Neural cell (in vitro differentiated cells): Measurements from ENCODE around the gene SGCD. TPM values are rescaled to one million over a fixed set of nuclear protein-coding genes. Genes with fewer than 3 reads are reported as not detected.

Experiments used
- H2AFZ ChIP-seq: fragments of 200-600, 300-800 bp; sonication (generic), shearing (Covaris generic); 2 replicates; pipeline ENCODE4 v1.6.0; 2014; ENCODE audit warnings: low read depth, mild to moderate bottlenecking, antibody characterized with exemption, low read length, moderate library complexity
- H3F3A ChIP-seq: fragments of 200-600 bp; shearing (Covaris generic); 2 replicates; pipeline ENCODE4 v1.6.1; 2016; ENCODE audit warnings: mild to moderate bottlenecking, moderate library complexity, mixed read lengths, antibody characterized with exemption, low read length; ENCODE audit not compliant: insufficient read depth, poor library complexity, severe bottlenecking
- H3K27ac ChIP-seq: fragments of 200-600, 300-800 bp; sonication (generic), shearing (Covaris generic); 2 replicates; pipeline ENCODE4 v1.5.1; 2014; ENCODE audit warnings: mild to moderate bottlenecking, low read length, moderate library complexity
- H3K27me3 ChIP-seq: fragments of 300-800, 200-600 bp; sonication (generic), shearing (Covaris generic); 2 replicates; pipeline ENCODE4 v1.6.0; 2014; ENCODE audit warnings: mild to moderate bottlenecking, low read depth, low read length, moderate library complexity; ENCODE audit not compliant: insufficient read depth
- H3K36me3 ChIP-seq: fragments of 300-800, 200-600 bp; sonication (generic), shearing (Covaris generic); 2 replicates; pipeline ENCODE4 v1.5.1; 2014; ENCODE audit warnings: mild to moderate bottlenecking, antibody characterized with exemption, low read length, moderate library complexity; ENCODE audit not compliant: insufficient read depth
- H3K4me2 ChIP-seq: fragments of 300-800, 200-600 bp; sonication (generic), shearing (Covaris generic); 2 replicates; pipeline ENCODE4 v1.6.0; 2014; ENCODE audit warnings: mild to moderate bottlenecking, low read length
- H3K4me3 ChIP-seq: fragments of 300-800, 200-600 bp; sonication (generic), shearing (Covaris generic); 2 replicates; pipeline ENCODE4 v1.5.1; 2014; ENCODE audit warnings: mild to moderate bottlenecking, low read length, moderate library complexity
- H3K79me2 ChIP-seq: fragments of 200-600 bp; shearing (Covaris generic); replicated peaks from 2 replicates; pipeline ENCODE4 v1.6.0; 2014; ENCODE audit warnings: mild to moderate bottlenecking, low read length, moderate library complexity; ENCODE audit not compliant: insufficient read depth
- H3K9ac ChIP-seq: fragments of 300-800, 200-600 bp; sonication (generic), shearing (Covaris generic); 2 replicates; pipeline ENCODE4 v1.6.1; 2016; ENCODE audit warnings: mild to moderate bottlenecking, low read length, mixed read lengths
- H3K9me2 ChIP-seq: fragments of 200-600 bp; shearing (Covaris generic); 2 replicates; pipeline ENCODE4 v1.6.1; 2016; ENCODE audit warnings: mild to moderate bottlenecking, low read length, mixed read lengths; ENCODE audit not compliant: insufficient read depth
- H3K9me3 ChIP-seq: fragments of 200-600, 300-800 bp; sonication (generic), shearing (Covaris generic); 2 replicates; pipeline ENCODE4 v1.6.1; 2016; ENCODE audit warnings: mild to moderate bottlenecking, mixed run types, low read length, moderate library complexity, mixed read lengths
- H4K20me1 ChIP-seq: fragments of 200-600 bp; shearing (Covaris generic); 2 replicates; pipeline ENCODE4 v1.6.1; 2016; ENCODE audit warnings: mild to moderate bottlenecking, mixed run types; ENCODE audit not compliant: insufficient read depth
- CTCF ChIP-seq: fragments of 450-650 bp; IDR thresholded peaks from 2 replicates; pipeline ENCODE4 v1.5.1; 2014; ENCODE audit warnings: antibody characterized with exemption, mild to moderate bottlenecking, moderate library complexity; ENCODE audit not compliant: poor library complexity, severe bottlenecking
- EP300 ChIP-seq: fragments of 450-650 bp; conservative IDR thresholded peaks from 2 replicates; pipeline ENCODE4 v1.6.1; 2014; ENCODE audit warnings: antibody characterized with exemption, mild to moderate bottlenecking, moderate library complexity; ENCODE audit not compliant: poor library complexity, severe bottlenecking
- EZH2 ChIP-seq: fragments of 200-600, 300-800 bp; shearing (Covaris generic), sonication (generic); IDR thresholded peaks from 2 replicates; pipeline ENCODE4 v1.6.1; 2014; ENCODE audit warnings: antibody characterized with exemption, low read length, borderline replicate concordance, mild to moderate bottlenecking; ENCODE audit not compliant: insufficient read depth, poor library complexity, severe bottlenecking
- MXI1 ChIP-seq: fragments of 450-650 bp; conservative IDR thresholded peaks from 2 replicates; pipeline ENCODE4 v1.6.1; 2014; ENCODE audit warnings: antibody characterized with exemption, mild to moderate bottlenecking; ENCODE audit not compliant: poor library complexity, severe bottlenecking
- POLR2AphosphoS5 ChIP-seq: IDR thresholded peaks from 2 replicates; pipeline ENCODE4 v1.6.1; 2012
- RAD21 ChIP-seq: fragments of 450-650 bp; conservative IDR thresholded peaks from 2 replicates; pipeline ENCODE4 v1.6.1; 2014; ENCODE audit warnings: antibody characterized with exemption, mild to moderate bottlenecking, moderate library complexity
- REST ChIP-seq: IDR thresholded peaks from 2 replicates; pipeline ENCODE4 v1.6.1; 2012; ENCODE audit warnings: borderline replicate concordance
- TAF1 ChIP-seq: IDR thresholded peaks from 2 replicates; pipeline ENCODE4 v1.6.1; 2012; ENCODE audit warnings: low read depth
- polyA plus RNA-seq: library from polyadenylated mRNA; depleted of rRNA; stranded (reverse); fragments of >200 nt; gene quantifications from 2 replicates; pipeline ENCODE4 v1.2.3, GENCODE V29; 2014

The SGCD gene
- polyA plus RNA-seq, 1 donor from 2014 or later: 3.4 TPM

- H3K9me3 ChIP-seq: no peaks in the 10 kb centered on the region
- TF ChIP-seq EZH2: no peak
- no peak for TF ChIP-seq RAD21
- no peak for TF ChIP-seq CTCF
- TF ChIP-seq MXI1: no peak
- TF ChIP-seq POLR2AphosphoS5: no peak
- H3K79me2 ChIP-seq: no peaks in the 10 kb centered on the region
- H3K27me3 ChIP-seq: no peaks in the 10 kb centered on the region
- no peak overlapping the region for H2AFZ ChIP-seq
- H3K4me3 ChIP-seq: no peak overlapping the region
- H3K9me2 ChIP-seq: no peaks in the 10 kb centered on the region
- no peaks in the 10 kb centered on the region for H3K36me3 ChIP-seq
- H3K4me2 ChIP-seq: no peak overlapping the region
- no peaks in the 10 kb centered on the region for H4K20me1 ChIP-seq
- H3K27ac ChIP-seq: no peak overlapping the region
- no peak overlapping the region for H3K9ac ChIP-seq
- no peaks in the 10 kb centered on the region for H3F3A ChIP-seq
Observed at GRCh38 chr5:156698323-156698722, 371.4 kb downstream of the SGCD start.

- Histone ChIP-seq H3K4me3 (no peak overlapping the region), H3K9ac (no peak overlapping the region), H3K79me2 (no peaks in the 10 kb centered on the region), H3K9me2 (no peaks in the 10 kb centered on the region), H3K27me3 (no peaks in the 10 kb centered on the region), H3K9me3 (no peaks in the 10 kb centered on the region), H2AFZ (no peak overlapping the region), H3K4me2 (no peak overlapping the region), H3K27ac (no peak overlapping the region), H3F3A (no peaks in the 10 kb centered on the region), H3K36me3 (no peaks in the 10 kb centered on the region), H4K20me1 (no peaks in the 10 kb centered on the region)
- TF ChIP-seq POLR2AphosphoS5: no peak
- TF ChIP-seq EP300: no peak
- no peak for TF ChIP-seq MXI1
- no peak for TF ChIP-seq TAF1
- no peak for TF ChIP-seq EZH2
- TF ChIP-seq CTCF: no peak
- TF ChIP-seq REST: no peak
Observed at GRCh38 chr5:156699147-156699546, 372.2 kb downstream of the SGCD start.
